CD14-positive monocyte (primary cell): ENCODE measurements around the gene RBFOX1. TPM values are rescaled to one million over a fixed set of nuclear protein-coding genes. Genes with fewer than 3 reads are reported as not detected.

Experiments
- DNase-seq, 3 donors: peaks; one replicate each; pipeline ENCODE4 v3.0.0-alpha.2; 2011 to 2022
- H2AFZ ChIP-seq: 2 replicates; pipeline ENCODE4 v1.6.0; 2012; ENCODE audit warnings: mild to moderate bottlenecking, low read depth, low read length, inconsistent platforms; ENCODE audit not compliant: insufficient read depth, poor library complexity, severe bottlenecking
- H3K27ac ChIP-seq, 2 donors: 1 replicate in 1 of 2; 2 replicates in 1 of 2; pipeline ENCODE4 v1.5.1; 2012 to 2013; ENCODE audit warnings: low read length in 2 of 2, control low read depth in 1 of 2, inconsistent platforms in 1 of 2, low read depth in 1 of 2, mild to moderate bottlenecking in 1 of 2
- H3K27me3 ChIP-seq, 2 donors: one replicate each; pipeline versions ENCODE4 v1.6.0 to v1.6.1; 2011 to 2013; ENCODE audit warnings: low read length in 2 of 2; ENCODE audit not compliant: control insufficient read depth in 2 of 2, insufficient read depth in 2 of 2
- H3K36me3 ChIP-seq, 2 donors: replicated peaks in 1 of 2; 1 replicate in 1 of 2; 2 replicates in 1 of 2; pipeline versions ENCODE4 v1.5.1 to v1.6.1; 2012 to 2013; ENCODE audit warnings: low read length in 2 of 2, control low read depth in 1 of 2, inconsistent platforms in 1 of 2, mild to moderate bottlenecking in 1 of 2; ENCODE audit not compliant: insufficient read depth in 2 of 2, control insufficient read depth in 1 of 2
- H3K4me1 ChIP-seq, 2 donors: 1 replicate in 1 of 2; 2 replicates in 1 of 2; pipeline versions ENCODE4 v1.5.1 to v1.6.1; 2012 to 2013; ENCODE audit warnings: low read length in 2 of 2, control low read depth in 1 of 2, inconsistent platforms in 1 of 2, mild to moderate bottlenecking in 1 of 2, moderate library complexity in 1 of 2; ENCODE audit not compliant: insufficient read depth in 2 of 2, control insufficient read depth in 1 of 2
- H3K4me2 ChIP-seq: replicated peaks from 2 replicates; pipeline ENCODE3; 2012; ENCODE audit warnings: low read length, moderate library complexity, mild to moderate bottlenecking; ENCODE audit not compliant: poor library complexity, severe bottlenecking; ENCODE audit errors: extremely low read depth
- H3K4me3 ChIP-seq, 3 experiments: fragments of 200-600 bp in 1 of 3; sonication (generic) in 1 of 3; replicated peaks in 1 of 3; 1 replicate in 2 of 3; 2 replicates in 1 of 3; pipeline ENCODE4 v1.5.1; 2011 to 2013; ENCODE audit warnings: low read length in 3 of 3, mild to moderate bottlenecking in 3 of 3, control low read depth in 2 of 3, low read depth in 2 of 3, inconsistent platforms in 1 of 3, moderate library complexity in 1 of 3
- H3K79me2 ChIP-seq: 2 replicates; pipeline ENCODE4 v1.6.0; 2012; ENCODE audit warnings: mild to moderate bottlenecking, control low read depth, inconsistent platforms, low read length, moderate library complexity; ENCODE audit not compliant: insufficient read depth
- H3K9ac ChIP-seq: 2 replicates; pipeline ENCODE4 v1.6.0; 2017; ENCODE audit warnings: low read length, mild to moderate bottlenecking; ENCODE audit not compliant: insufficient read depth, poor library complexity, severe bottlenecking
- H3K9me3 ChIP-seq, 2 donors: replicated peaks in 1 of 2; 1 replicate in 1 of 2; 2 replicates in 1 of 2; pipeline versions ENCODE4 v1.5.1 to v1.6.1; 2012 to 2013; ENCODE audit warnings: low read length in 2 of 2, control low read depth in 1 of 2; ENCODE audit not compliant: control insufficient read depth in 1 of 2, insufficient read depth in 1 of 2
- H4K20me1 ChIP-seq: 2 replicates; pipeline ENCODE4 v1.6.0; 2012; ENCODE audit warnings: mild to moderate bottlenecking, low read length, control low read depth, moderate library complexity; ENCODE audit not compliant: insufficient read depth
- H3K27ac Mint-ChIP-seq, 7 donors: one replicate each; pipeline ENCODE4 v1.8.0; 2020; ENCODE audit warnings: mild to moderate bottlenecking in 7 of 7, mixed read lengths in 7 of 7, moderate library complexity in 6 of 7, inconsistent platforms in 2 of 7
- H3K27me3 Mint-ChIP-seq, 3 donors: one replicate each; pipeline ENCODE4 v1.8.0; 2021 to 2022; ENCODE audit warnings: low read depth in 3 of 3, mild to moderate bottlenecking in 3 of 3, mixed read lengths in 3 of 3, moderate library complexity in 3 of 3, inconsistent platforms in 1 of 3
- H3K36me3 Mint-ChIP-seq, 2 donors: one replicate each; pipeline ENCODE4 v1.8.0; 2020; ENCODE audit warnings: mixed read lengths in 2 of 2, inconsistent platforms in 1 of 2, mild to moderate bottlenecking in 1 of 2
- H3K4me1 Mint-ChIP-seq: one replicate; pipeline ENCODE4 v1.8.0; 2020; ENCODE audit warnings: mild to moderate bottlenecking, mixed read lengths
- H3K4me3 Mint-ChIP-seq, 2 donors: one replicate each; pipeline ENCODE4 v1.8.0; 2020; ENCODE audit warnings: mild to moderate bottlenecking in 2 of 2, mixed read lengths in 2 of 2, moderate library complexity in 1 of 2
- H3K9me3 Mint-ChIP-seq, 7 donors: one replicate each; pipeline ENCODE4 v1.8.0; 2020 to 2022; ENCODE audit warnings: mixed read lengths in 7 of 7, mild to moderate bottlenecking in 6 of 7, moderate library complexity in 6 of 7, inconsistent platforms in 2 of 7
- CTCF ChIP-seq: fragments of 200-600 bp; IDR thresholded peaks from one replicate; pipeline ENCODE4 v1.8.0; 2022; ENCODE audit warnings: antibody characterized with exemption, mild to moderate bottlenecking
- WGBS: methylation state at CpG from one replicate; pipeline ENCODE4 v1.1.5; 2013; ENCODE audit warnings: missing lambda C conversion rate; ENCODE audit not compliant: insufficient coverage; 5-methylcytosine and 5-hydroxymethylcytosine counted together
- intact Hi-C, 2 donors: fragments of 100-400 bp; cut with micrococcal nuclease; formaldehyde crosslinking; loops; one replicate each; pipeline versions ENCODE4 v1.15.0 to v1.15.1; 2023
- polyA plus RNA-seq, 3 donors: library from polyadenylated mRNA; depleted of rRNA in 1 of 3; unstranded in 2 of 3; stranded (reverse) in 1 of 3; fragments of 300-500 nt in 2 of 3; fragments of >200 nt in 1 of 3; fragmentation: Illumina TruSeq in 2 of 3; gene quantifications; 1 replicate in 2 of 3; 2 replicates in 1 of 3; pipeline ENCODE4 v1.2.3, GENCODE V29; 2012 to 2021

RBFOX1 gene
- polyA plus RNA-seq, 3 donors = not detected

GRCh38 chr16:7408700-7409365, 76.2 kb downstream of the RBFOX1 start:
- H3K27me3 ChIP-seq = no peaks in the 10 kb centered on the region
- no peaks in the 10 kb centered on the region for H3K4me1 Mint-ChIP-seq
- no peak overlapping the region for H2AFZ ChIP-seq
- H3K36me3 Mint-ChIP-seq = no peaks in the 10 kb centered on the region
- no peaks in the 10 kb centered on the region for H4K20me1 ChIP-seq
- H3K79me2 ChIP-seq = no peaks in the 10 kb centered on the region
- no peaks in the 10 kb centered on the region for H3K4me1 ChIP-seq
- no peak overlapping the region for H3K4me2 ChIP-seq
- H3K27ac Mint-ChIP-seq = no peak overlapping the region
- no peak overlapping the region for H3K9ac ChIP-seq
- no peak overlapping the region for H3K27ac ChIP-seq
- no peak for TF ChIP-seq CTCF
- no peak overlapping the region for H3K4me3 Mint-ChIP-seq
- 58% methylated on average over 10 of the region's 13 CpGs for WGBS
- H3K36me3 ChIP-seq = no peaks in the 10 kb centered on the region
- intact Hi-C loops = no loop called here
- H3K27me3 Mint-ChIP-seq = peaks cover 1 to 2% (median 2%) of the 10 kb centered on the region in 3 donors
- DNase-seq = no peak
- no peak overlapping the region for H3K4me3 ChIP-seq
- no peaks in the 10 kb centered on the region for H3K9me3 ChIP-seq
- peaks cover 0 to 13% (median 2%) of the 10 kb centered on the region in 7 donors for H3K9me3 Mint-ChIP-seq

GRCh38 chr16:7419441-7419840, 86.8 kb downstream of the RBFOX1 start:
- Mint-ChIP-seq H3K4me3 (no peak overlapping the region), H3K27ac (no peak overlapping the region), H3K4me1 (no peaks in the 10 kb centered on the region), H3K9me3 (peaks cover 0 to 11% (median 0%) of the 10 kb centered on the region in 7 donors), H3K36me3 (no peaks in the 10 kb centered on the region), H3K27me3 (peaks cover 0 to 1% (median 0%) of the 10 kb centered on the region in 3 donors)
- TF ChIP-seq CTCF = no peak
- Histone ChIP-seq H3K4me2 (no peak overlapping the region), H3K79me2 (no peaks in the 10 kb centered on the region), H3K4me3 (no peak overlapping the region), H3K4me1 (no peaks in the 10 kb centered on the region), H3K27ac (no peak overlapping the region), H3K9me3 (no peaks in the 10 kb centered on the region), H3K9ac (no peak overlapping the region), H3K27me3 (no peaks in the 10 kb centered on the region), H2AFZ (no peak overlapping the region), H3K36me3 (no peaks in the 10 kb centered on the region), H4K20me1 (no peaks in the 10 kb centered on the region)
- WGBS = 44% methylated on average over 8 of the region's 9 CpGs
- DNase-seq = no peak
- intact Hi-C loops = no loop called here
